ENCODE measurements around the gene MED13. TPM values are rescaled to one million over a fixed set of nuclear protein-coding genes. Genes with fewer than 3 reads are reported as not detected.

The MED13 gene
- total and polyA plus RNA-seq, 9 of the 15 experiments (the other 6 are each of a cell fraction or from before 2014, with no cell fraction given): 5.4 to 48.4 (median 28.2) TPM

DNA sequence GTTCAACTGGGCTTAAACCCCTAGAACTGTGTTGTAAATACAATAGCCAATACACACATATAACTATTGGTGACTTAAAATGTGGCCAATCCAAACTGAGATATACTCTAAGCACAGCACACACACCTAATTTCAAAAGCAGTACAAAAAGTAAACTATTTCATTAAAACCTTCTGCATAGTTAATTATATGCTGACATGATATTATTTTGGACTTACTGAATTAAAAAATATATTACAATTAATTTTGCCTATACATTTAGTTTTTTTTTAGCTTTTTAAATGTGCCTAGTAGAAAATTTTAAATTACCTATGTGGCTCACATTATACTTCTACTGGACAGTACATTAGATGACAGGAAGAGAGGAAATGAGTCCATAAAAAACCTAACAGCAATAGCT is 21.5 kb downstream of the MED13 start (continued):
- peak; percentile 48; the same call in 1 of the 2 replicates for TF ChIP-seq MAFK (IDR thresholded peaks at IDR 0.05; ENCODE audit: low read length)

DNA sequence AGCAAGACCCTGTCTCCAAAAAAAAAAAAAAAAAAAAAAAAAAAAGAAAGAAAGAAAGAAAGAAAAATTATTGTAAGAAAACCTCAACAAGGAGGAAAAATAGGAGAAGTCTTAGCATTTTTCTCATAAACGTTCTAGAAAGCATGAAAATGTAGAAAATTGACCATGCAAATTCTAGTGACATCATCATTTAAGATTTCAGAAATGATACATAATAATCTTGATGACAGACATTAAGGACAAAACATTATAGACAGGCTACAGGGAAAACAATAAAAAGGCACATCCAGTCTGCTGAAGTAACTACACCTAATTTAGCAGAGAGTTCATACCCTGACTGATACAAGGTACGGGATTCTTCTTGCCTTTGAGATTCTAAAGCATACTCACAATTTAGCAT is 21.9 kb downstream of the MED13 start:
- no peak overlapping the region for H3K4me3 ChIP-seq
- FAIRE-seq (no peak), DNase-seq (ENCODE audit: extremely low read depth in 1 of 4, low spot score in 3 of 4) (no peak), ATAC-seq (no peak)
- no peak overlapping the region for H3K9ac ChIP-seq (ENCODE audit: insufficient read depth in 1 of 2, low read depth in 2 of 2, low read length in 2 of 2)
- no peak overlapping the region for H3K4me2 ChIP-seq (ENCODE audit: insufficient read depth, low read length)
- no peaks in the 10 kb centered on the region for H3K9me3 ChIP-seq (replicated peaks; ENCODE audit: control insufficient read depth, insufficient read depth, low read depth, low read length)
- BruUV-seq (replicated peaks): no TSS peak
- H2AFZ ChIP-seq (ENCODE audit: low read depth, low read length): no peak overlapping the region
- in situ Hi-C loops (cut with MboI): no loop called here
- ChIA-PET POLR2A (interaction anchor here (0.8 kb wide), 1 partner anchor 10 kb away, joined by 3 read pairs; no protein-coding TSS in a partner anchor), CTCF (ENCODE audit: low intra/inter-chr PET ratio) (no interaction called here)
- H3K27ac ChIP-seq (ENCODE audit: extremely low read depth, low read depth, low read length): peak overlapping the region; percentile 29; the same call in 1 of the 3 replicates
- H3K79me2 ChIP-seq (ENCODE audit: control insufficient read depth, insufficient read depth, low read length): peaks cover 77% of the 10 kb centered on the region
- no peaks in the 10 kb centered on the region for H3K9me1 ChIP-seq (ENCODE audit: control insufficient read depth, insufficient read depth, low read length)
- no peaks in the 10 kb centered on the region for H3K27me3 ChIP-seq (ENCODE audit: control insufficient read depth in 2 of 2, insufficient read depth in 2 of 2, low read length in 2 of 2)
- WGBS (ENCODE audit: insufficient coverage, low coverage, missing lambda C conversion rate): 63% methylated on average over 2 of the region's 2 CpGs
- H4K20me1 ChIP-seq (replicated peaks; ENCODE audit: control insufficient read depth, insufficient read depth, low read length): no peaks in the 10 kb centered on the region; the same call in 1 of the 2 replicates
- intact Hi-C loops (cut with micrococcal nuclease): no loop called here
- TF ChIP-seq ATF3 (IDR thresholded peaks at IDR 0.05) (peak; percentile 51), ATF3 (CRISPR knock-in tag; conservative IDR thresholded peaks at IDR 0.05) (no peak), ZNF217 (CRISPR knock-in tag; IDR thresholded peaks at IDR 0.05) (no peak), RBM14 (IDR thresholded peaks at IDR 0.05; ENCODE audit: borderline replicate concordance, insufficient read depth, low read depth, low read length) (no peak), ZNF696 (CRISPR knock-in tag; conservative IDR thresholded peaks at IDR 0.05) (no peak), ETV1 (tag; conservative IDR thresholded peaks at IDR 0.05; ENCODE audit: low read depth) (no peak)
- peaks cover 74% of the 10 kb centered on the region for H3K36me3 ChIP-seq (ENCODE audit: control insufficient read depth, insufficient read depth, low read length)
- no peaks in the 10 kb centered on the region for H3K4me1 ChIP-seq (replicated peaks in 1 of 2; ENCODE audit: control insufficient read depth in 2 of 2, insufficient read depth in 2 of 2, low read length in 2 of 2)
